Adrenal gland (tissue), 12 donors: ENCODE data around the gene SEMA5A. TPM values are rescaled to one million over a fixed set of nuclear protein-coding genes. Genes with fewer than 3 reads are reported as not detected.

Experiments
- DNase-seq, 7 donors: peaks; one replicate each; pipeline ENCODE4 v3.0.0-alpha.2; 2019 to 2020
- H3K27ac ChIP-seq, 5 donors: fragments of 200-600 bp; sonication (generic) in 4 of 5; 1 replicate in 3 of 5; 2 replicates in 2 of 5; pipeline versions ENCODE4 v1.5.1 to v1.8.0; 2016 to 2020; ENCODE audit warnings: mild to moderate bottlenecking in 1 of 5
- H3K27me3 ChIP-seq: fragments of 200-600 bp; 2 replicates; pipeline ENCODE4 v1.8.0; 2021
- H3K36me3 ChIP-seq, 2 donors: fragments of 200-600 bp; replicated peaks in 1 of 2; 1 replicate in 1 of 2; 2 replicates in 1 of 2; pipeline versions ENCODE4 v1.5.1 to v1.8.0; 2018 to 2022
- H3K4me1 ChIP-seq, 2 donors: fragments of 200-600 bp; replicated peaks in 1 of 2; 1 replicate in 1 of 2; 2 replicates in 1 of 2; pipeline versions ENCODE4 v1.5.1 to v1.8.0; 2018 to 2021
- H3K4me3 ChIP-seq, 4 donors: fragments of 200-600 bp; sonication (generic) in 3 of 4; one replicate each; pipeline ENCODE4 v1.5.1; 2016 to 2018
- H3K9me3 ChIP-seq, 3 donors: fragments of 200-600 bp; sonication (generic) in 1 of 3; replicated peaks in 1 of 3; 1 replicate in 2 of 3; 2 replicates in 1 of 3; pipeline versions ENCODE4 v1.5.1 to v1.8.0; 2016 to 2021
- POLR2A ChIP-seq, 2 donors: fragments of 450-650 bp; IDR thresholded peaks; one replicate each; pipeline ENCODE4 v1.6.1; 2017; ENCODE audit warnings: antibody characterized with exemption in 2 of 2, mild to moderate bottlenecking in 2 of 2, moderate library complexity in 1 of 2
- WGBS, 4 donors: extraction: QIAGEN DNeasy Blood & Tissue Kit in 2 of 4; methylation state at CpG; one replicate each; pipeline versions ENCODE4 v1.1.5 to v1.1.7; 2013 to 2017; 5-methylcytosine and 5-hydroxymethylcytosine counted together
- intact Hi-C, 2 donors: fragments of 100-400 bp; cut with DNase I; formaldehyde crosslinking; loops; one replicate each; pipeline versions ENCODE4 v1.14.1 to v1.15.0; 2022 to 2023
- polyA plus RNA-seq, 3 donors: library from polyadenylated mRNA; stranded (reverse); fragments of 200-250 nt in 2 of 3; fragments of 350-450 nt in 1 of 3; fragmentation: Illumina TruSeq in 1 of 3; extraction: RNeasy Lipid Tissue Mini Kit (QIAGEN cat#74804) in 1 of 3; gene quantifications; one replicate each; pipeline ENCODE4 v1.2.3, GENCODE V29; 2013 to 2014
- total RNA-seq, 9 donors: library from RNA; depleted of rRNA in 4 of 9; stranded (reverse); fragments of >200 nt in 4 of 9; fragments of 120-200 nt in 1 of 9; fragmentation: NEBNext Ultra II Directional in 1 of 9; extraction: Animal tissue kit (Norgen Biotek cat#: 25700) in 1 of 9; gene quantifications; one replicate each; pipeline versions ENCODE4 v1.1.0 to v1.2.4, GENCODE V29; 2013 to 2023
- TF ChIP-seq, protein P1 (sequence below), 6 experiments: fragments of 450-650 bp in 4 of 6; fragments of 200-600 bp in 2 of 6; sonication (generic) in 1 of 6; IDR thresholded peaks; 1 replicate in 5 of 6; 2 replicates in 1 of 6; pipeline versions ENCODE4 v1.5.1 to v1.8.0; 2016 to 2021; ENCODE audit warnings: antibody characterized with exemption in 6 of 6, mild to moderate bottlenecking in 2 of 6, moderate library complexity in 1 of 6
- donor health status: healthy with polysubstance abuse.
- donor health status: Bipolar disorder and iron deficiency.
- donor health status: DM: yes; HTN: yes; CAD: no.
- donor health status: DM: no; HTN: no; CAD: no.
- donor health status: DM: no; HTN: no; CAD: no.
- donor health status: DM: yes; HTN: yes; CAD: no.

The SEMA5A gene
- total and polyA plus RNA-seq, 12 donors = 0.40 to 6.0 (median 2.6) TPM

DNA sequence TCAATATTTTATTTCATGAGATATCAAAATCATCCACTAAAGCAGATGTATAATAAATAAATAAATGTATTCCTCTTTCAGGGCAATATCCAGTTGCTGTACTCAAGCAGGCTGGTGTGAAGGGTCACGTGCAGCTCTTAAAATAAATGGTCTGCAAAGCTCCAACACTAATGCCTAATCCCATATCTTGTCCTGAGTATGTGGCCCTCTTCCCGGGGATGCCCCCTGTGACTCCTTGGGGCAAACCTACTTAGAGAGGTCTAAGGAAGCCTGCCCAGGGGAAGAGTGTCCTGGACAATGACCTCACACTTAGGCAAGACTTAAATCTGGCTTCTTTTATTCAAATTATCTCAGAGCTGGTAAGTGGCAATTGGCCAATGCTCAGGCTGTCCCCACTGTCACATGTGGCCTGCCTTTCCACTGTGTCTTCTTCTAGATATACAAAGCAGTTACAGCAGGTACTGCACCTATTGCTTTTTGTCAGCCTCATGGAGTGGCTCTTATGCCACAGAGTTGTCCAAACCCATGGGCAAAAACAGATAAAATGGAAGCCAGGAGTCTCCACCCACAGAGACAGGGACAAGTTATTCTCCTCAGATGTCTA is 55.3 kb downstream of the SEMA5A start:
- H3K4me3 ChIP-seq = no peak overlapping the region
- no peaks in the 10 kb centered on the region for H3K36me3 ChIP-seq
- no peaks in the 10 kb centered on the region for H3K27me3 ChIP-seq
- no peak overlapping the region for H3K27ac ChIP-seq
- no peak for DNase-seq
- intact Hi-C loops = no loop called here
- 73 to 81% (median 78%) methylated on average over 2 of the region's 2 CpGs for WGBS, 4 donors
- no peaks in the 10 kb centered on the region for H3K4me1 ChIP-seq
- no peaks in the 10 kb centered on the region for H3K9me3 ChIP-seq
- TF ChIP-seq, protein P1, sequence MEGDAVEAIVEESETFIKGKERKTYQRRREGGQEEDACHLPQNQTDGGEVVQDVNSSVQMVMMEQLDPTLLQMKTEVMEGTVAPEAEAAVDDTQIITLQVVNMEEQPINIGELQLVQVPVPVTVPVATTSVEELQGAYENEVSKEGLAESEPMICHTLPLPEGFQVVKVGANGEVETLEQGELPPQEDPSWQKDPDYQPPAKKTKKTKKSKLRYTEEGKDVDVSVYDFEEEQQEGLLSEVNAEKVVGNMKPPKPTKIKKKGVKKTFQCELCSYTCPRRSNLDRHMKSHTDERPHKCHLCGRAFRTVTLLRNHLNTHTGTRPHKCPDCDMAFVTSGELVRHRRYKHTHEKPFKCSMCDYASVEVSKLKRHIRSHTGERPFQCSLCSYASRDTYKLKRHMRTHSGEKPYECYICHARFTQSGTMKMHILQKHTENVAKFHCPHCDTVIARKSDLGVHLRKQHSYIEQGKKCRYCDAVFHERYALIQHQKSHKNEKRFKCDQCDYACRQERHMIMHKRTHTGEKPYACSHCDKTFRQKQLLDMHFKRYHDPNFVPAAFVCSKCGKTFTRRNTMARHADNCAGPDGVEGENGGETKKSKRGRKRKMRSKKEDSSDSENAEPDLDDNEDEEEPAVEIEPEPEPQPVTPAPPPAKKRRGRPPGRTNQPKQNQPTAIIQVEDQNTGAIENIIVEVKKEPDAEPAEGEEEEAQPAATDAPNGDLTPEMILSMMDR (IDR thresholded peaks at IDR 0.05) = no peak
- no peak for TF ChIP-seq POLR2A (IDR thresholded peaks at IDR 0.05)

DNA sequence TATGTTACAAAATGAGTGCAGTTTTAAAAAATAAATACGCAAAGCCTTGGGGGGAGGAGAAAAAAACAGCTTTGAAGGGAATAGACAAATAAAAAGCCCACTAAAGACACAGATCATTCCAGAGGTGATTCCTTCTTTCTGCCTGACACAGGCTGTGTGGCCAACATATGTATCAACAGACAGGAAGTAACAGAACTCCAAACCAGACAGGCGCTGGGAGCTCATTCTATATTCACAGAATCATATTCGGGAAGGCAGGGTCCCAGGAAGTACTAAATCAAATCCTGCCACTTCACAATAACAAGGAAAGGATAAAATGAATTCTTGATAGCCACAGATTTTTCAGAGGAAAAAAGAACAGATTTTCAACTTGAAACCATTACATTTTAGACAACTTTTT is 62.1 kb downstream of the SEMA5A start:
- H3K4me1 ChIP-seq = no peaks in the 10 kb centered on the region
- no peak overlapping the region for H3K4me3 ChIP-seq
- WGBS, 4 donors = 57 to 75% (median 68%) methylated on average over 3 of the region's 3 CpGs
- H3K27ac ChIP-seq = no peak overlapping the region
- DNase-seq = no peak
- intact Hi-C loops = no loop called here
- H3K9me3 ChIP-seq = no peaks in the 10 kb centered on the region
- TF ChIP-seq POLR2A (IDR thresholded peaks at IDR 0.05) = no peak
- TF ChIP-seq, protein P1 (IDR thresholded peaks at IDR 0.05) = no peak
- H3K27me3 ChIP-seq = no peaks in the 10 kb centered on the region
- no peaks in the 10 kb centered on the region for H3K36me3 ChIP-seq

DNA sequence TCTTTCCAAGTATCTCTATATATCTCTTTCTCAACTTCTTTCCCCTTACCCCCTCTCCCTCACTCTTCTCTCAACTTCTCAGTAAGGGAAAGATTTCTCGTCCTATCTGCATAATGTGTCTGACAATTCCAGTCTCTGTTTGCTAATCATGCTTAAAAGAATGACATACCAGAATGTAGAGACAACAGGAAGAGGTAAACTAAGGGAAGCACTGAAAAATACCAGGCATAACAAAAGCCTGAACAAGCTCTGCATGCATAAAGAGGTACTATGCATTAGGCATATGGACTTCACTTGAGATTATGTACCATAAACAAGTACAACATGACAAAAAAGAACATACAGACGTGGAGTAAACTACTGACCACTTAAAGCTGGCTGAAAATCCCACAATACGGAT is 62.6 kb downstream of the SEMA5A start:
- Histone ChIP-seq H3K4me3 (no peak overlapping the region), H3K27ac (no peak overlapping the region), H3K36me3 (no peaks in the 10 kb centered on the region), H3K4me1 (no peaks in the 10 kb centered on the region), H3K27me3 (no peaks in the 10 kb centered on the region), H3K9me3 (no peaks in the 10 kb centered on the region)
- DNase-seq = no peak
- WGBS, 4 donors = 51 to 66% (median 61%) methylated on average over 3 of the region's 3 CpGs
- intact Hi-C loops = no loop called here
- TF ChIP-seq, protein P1 (IDR thresholded peaks at IDR 0.05) = no peak
- no peak for TF ChIP-seq POLR2A (IDR thresholded peaks at IDR 0.05)

DNA sequence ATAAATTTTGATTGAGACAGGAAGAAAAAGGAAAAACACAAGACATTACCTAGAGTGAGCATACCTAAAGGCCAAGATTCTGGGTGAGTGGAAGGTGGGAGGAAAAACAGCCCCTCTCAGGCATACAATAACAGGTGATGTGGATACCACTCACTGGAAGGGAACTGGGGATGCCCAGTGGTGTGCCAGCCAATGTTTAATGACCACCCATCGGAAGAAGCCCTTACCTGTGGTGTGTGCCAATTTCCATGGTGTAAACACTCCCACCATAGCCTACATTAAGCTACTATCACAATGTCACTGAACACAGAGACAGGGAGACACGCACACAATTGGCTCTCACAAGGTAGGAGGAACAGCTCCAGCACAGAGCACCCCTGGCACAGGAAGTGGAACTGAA is 63.5 kb downstream of the SEMA5A start:
- H3K36me3 ChIP-seq = no peaks in the 10 kb centered on the region
- WGBS, 4 donors = 63 to 94% (median 89%) methylated on average over 1 to 2 of the region's 2 CpGs
- intact Hi-C loops = no loop called here
- peaks cover 0 to 8% (median 0%) of the 10 kb centered on the region in 3 donors for H3K9me3 ChIP-seq
- H3K27ac ChIP-seq = no peak overlapping the region
- no peaks in the 10 kb centered on the region for H3K4me1 ChIP-seq
- H3K27me3 ChIP-seq = no peaks in the 10 kb centered on the region
- no peak for DNase-seq
- no peak overlapping the region for H3K4me3 ChIP-seq
- TF ChIP-seq, protein P1 (IDR thresholded peaks at IDR 0.05) = no peak
- TF ChIP-seq POLR2A (IDR thresholded peaks at IDR 0.05) = no peak
